ACC112 (cell line): ENCODE results near the gene ATP13A2.
A peak's percentile ranks its signal among the peaks of the same experiment; 100 is the strongest.

Experiments used
- H2AFZ ChIP-seq: fragments of 200-600 bp; sonication (generic); one replicate; pipeline ENCODE4 v1.6.0; 2017; ENCODE audit warnings: antibody characterized with exemption, low read length; ENCODE audit not compliant: unreplicated experiment
- H3K27ac ChIP-seq: fragments of 200-600 bp; sonication (generic); 2 replicates; pipeline ENCODE4 v1.5.1; 2014; ENCODE audit warnings: low read depth, mild to moderate bottlenecking, antibody characterized with exemption, low read length, moderate library complexity
- H3K27me3 ChIP-seq: fragments of 200-600 bp; sonication (generic); 2 replicates; pipeline ENCODE4 v1.6.1; 2014; ENCODE audit warnings: mild to moderate bottlenecking, antibody characterized with exemption, low read length, moderate library complexity, mixed read lengths; ENCODE audit not compliant: insufficient read depth
- H3K36me3 ChIP-seq: fragments of 200-600 bp; sonication (generic); 2 replicates; pipeline ENCODE4 v1.6.1; 2016; ENCODE audit warnings: mild to moderate bottlenecking, antibody characterized with exemption, low read length, moderate library complexity, mixed read lengths; ENCODE audit not compliant: insufficient read depth
- H3K4me1 ChIP-seq: fragments of 200-600 bp; sonication (generic); one replicate; pipeline ENCODE4 v1.6.1; 2016; ENCODE audit warnings: low read length, mixed read lengths; ENCODE audit not compliant: insufficient read depth, unreplicated experiment, control insufficient read depth
- H3K4me3 ChIP-seq: fragments of 200-600 bp; sonication (generic); 2 replicates; pipeline ENCODE4 v1.5.1; 2014; ENCODE audit warnings: mild to moderate bottlenecking, low read depth, low read length
- H3K79me2 ChIP-seq: fragments of 200-600 bp; sonication (generic); one replicate; pipeline ENCODE4 v1.6.0; 2016; ENCODE audit warnings: low read length; ENCODE audit not compliant: control insufficient read depth, unreplicated experiment, insufficient read depth

The ATP13A2 gene

GRCh38 chr1:17052641-17053040 lies 40.9 kb upstream of the ATP13A2 start:
- Histone ChIP-seq H3K27me3 (no peaks in the 10 kb centered on the region), H3K79me2 (peaks cover 53% of the 10 kb centered on the region), H3K27ac (no peak overlapping the region), H3K4me1 (peaks cover 11% of the 10 kb centered on the region), H2AFZ (no peak overlapping the region), H3K4me3 (peak overlapping the region; percentile 95), H3K36me3 (peaks cover 5% of the 10 kb centered on the region; the same call in 1 of the 2 replicates)

- H2AFZ ChIP-seq = no peak overlapping the region
- H3K4me3 ChIP-seq = peak overlapping the region; percentile 95
- peaks cover 53% of the 10 kb centered on the region for H3K79me2 ChIP-seq
- no peak overlapping the region for H3K27ac ChIP-seq
- no peaks in the 10 kb centered on the region for H3K27me3 ChIP-seq
- peaks cover 11% of the 10 kb centered on the region for H3K4me1 ChIP-seq
- H3K36me3 ChIP-seq = peaks cover 5% of the 10 kb centered on the region; the same call in 1 of the 2 replicates
Observed at GRCh38 chr1:17052038-17052437, 40.3 kb upstream of the ATP13A2 start.

- Histone ChIP-seq H3K4me3 (no peak overlapping the region), H2AFZ (no peak overlapping the region), H3K27me3 (no peaks in the 10 kb centered on the region), H3K36me3 (peaks cover 21% of the 10 kb centered on the region), H3K79me2 (peaks cover 53% of the 10 kb centered on the region), H3K4me1 (peaks cover 9% of the 10 kb centered on the region), H3K27ac (no peak overlapping the region)
Observed at GRCh38 chr1:17047924-17048323, 36.2 kb upstream of the ATP13A2 start.

- no peak overlapping the region for H2AFZ ChIP-seq
- H3K27me3 ChIP-seq = no peaks in the 10 kb centered on the region
- H3K4me3 ChIP-seq = no peak overlapping the region
- H3K4me1 ChIP-seq = no peaks in the 10 kb centered on the region
- H3K79me2 ChIP-seq = peaks cover 37% of the 10 kb centered on the region
- no peak overlapping the region for H3K27ac ChIP-seq
- H3K36me3 ChIP-seq = peaks cover 21% of the 10 kb centered on the region
Observed at GRCh38 chr1:17046334-17046657, 34.6 kb upstream of the ATP13A2 start.

- no peak overlapping the region for H3K27ac ChIP-seq
- H3K79me2 ChIP-seq = peaks cover 32% of the 10 kb centered on the region
- no peaks in the 10 kb centered on the region for H3K27me3 ChIP-seq
- no peaks in the 10 kb centered on the region for H3K4me1 ChIP-seq
- peaks cover 21% of the 10 kb centered on the region for H3K36me3 ChIP-seq
- peak overlapping the region; percentile 60 for H3K4me3 ChIP-seq
- peak overlapping the region; percentile 8 for H2AFZ ChIP-seq
Observed at GRCh38 chr1:17045634-17046333, 34.1 kb upstream of the ATP13A2 start.

- no peaks in the 10 kb centered on the region for H3K4me1 ChIP-seq
- peaks cover 21% of the 10 kb centered on the region for H3K36me3 ChIP-seq
- H3K79me2 ChIP-seq = peaks cover 26% of the 10 kb centered on the region
- H3K4me3 ChIP-seq = no peak overlapping the region
- H2AFZ ChIP-seq = no peak overlapping the region
- H3K27me3 ChIP-seq = no peaks in the 10 kb centered on the region
- H3K27ac ChIP-seq = no peak overlapping the region
Observed at GRCh38 chr1:17045150-17045549, 33.4 kb upstream of the ATP13A2 start.

- H2AFZ ChIP-seq = no peak overlapping the region
- no peak overlapping the region for H3K27ac ChIP-seq
- H3K4me3 ChIP-seq = no peak overlapping the region
- peaks cover 16% of the 10 kb centered on the region for H3K79me2 ChIP-seq
- no peaks in the 10 kb centered on the region for H3K4me1 ChIP-seq
- peaks cover 21% of the 10 kb centered on the region for H3K36me3 ChIP-seq
- no peaks in the 10 kb centered on the region for H3K27me3 ChIP-seq
Observed at GRCh38 chr1:17043676-17044075, 31.9 kb upstream of the ATP13A2 start.

GRCh38 chr1:17040135-17040534 lies 28.4 kb upstream of the ATP13A2 start:
- Histone ChIP-seq H3K27ac (no peak overlapping the region), H3K27me3 (no peaks in the 10 kb centered on the region), H3K4me3 (no peak overlapping the region), H3K4me1 (no peaks in the 10 kb centered on the region), H3K79me2 (peaks cover 13% of the 10 kb centered on the region), H3K36me3 (peaks cover 25% of the 10 kb centered on the region), H2AFZ (no peak overlapping the region)

- Histone ChIP-seq H3K4me3 (no peak overlapping the region), H3K79me2 (peaks cover 6% of the 10 kb centered on the region), H2AFZ (no peak overlapping the region), H3K27me3 (no peaks in the 10 kb centered on the region), H3K36me3 (peaks cover 19% of the 10 kb centered on the region), H3K27ac (no peak overlapping the region), H3K4me1 (no peaks in the 10 kb centered on the region)
Observed at GRCh38 chr1:17039522-17039921, 27.8 kb upstream of the ATP13A2 start.

- Histone ChIP-seq H3K27me3 (no peaks in the 10 kb centered on the region), H2AFZ (no peak overlapping the region), H3K27ac (no peak overlapping the region), H3K36me3 (0 out of 2 replicates have a peak, but pooled peaks cover 4% of the 10 kb centered on the region), H3K79me2 (peaks cover 5% of the 10 kb centered on the region), H3K4me3 (no peak overlapping the region), H3K4me1 (no peaks in the 10 kb centered on the region)
Observed at GRCh38 chr1:17033481-17033880, 21.8 kb upstream of the ATP13A2 start.

- Histone ChIP-seq H3K27me3 (no peaks in the 10 kb centered on the region), H3K27ac (no peak overlapping the region), H3K4me1 (no peaks in the 10 kb centered on the region), H3K4me3 (no peak overlapping the region), H3K36me3 (peaks cover 7% of the 10 kb centered on the region; the same call in 1 of the 2 replicates), H2AFZ (no peak overlapping the region), H3K79me2 (peaks cover 5% of the 10 kb centered on the region)
Observed at GRCh38 chr1:17032741-17033140, 21.0 kb upstream of the ATP13A2 start.
